Hair follicle dermal papilla cell (primary cell): ENCODE data around the gene VSX2. TPM values are rescaled to one million over a fixed set of nuclear protein-coding genes. Genes with fewer than 3 reads are reported as not detected.

Experiments
- small RNA-seq: library from RNA; depleted of rRNA; stranded (forward); fragments of <200 nt; gene quantifications from one replicate; pipeline ENCODE3, GENCODE V24; 2012
- total RNA-seq: library from RNA; depleted of rRNA; stranded (reverse); fragments of >200 nt; gene quantifications from 2 replicates; pipeline ENCODE4 v1.2.3, GENCODE V29; 2012

Gene VSX2
- not detected in 2 replicates for total RNA-seq

GRCh38 chr14:74238974-74239847 is at the start of gene VSX2:
Gene VSX2, plus strand, starts transcription at chr14:74239449. Its CDS starts 113 bp downstream, at chr14:74239562.

GRCh38 chr14:74302634-74303569 is 63.7 kb downstream of the VSX2 start, which contains the start of gene ABCD4:
Gene ABCD4, minus strand, starts transcription at chr14:74302934. Its CDS starts 22 bp downstream, at chr14:74302912.

Small RNAs within 50 kb of the gene (small RNA-seq; reads per million reads assigned to genes)
- gene AC006349.1 = not detected

Other genes starting within 250 kb of the VSX2 start
- 9.4 and 11.0 TPM in 2 replicates for gene ENTPD5, start 220.2 kb upstream of the VSX2 start, total RNA-seq
- 9.4 and 14.0 TPM in 2 replicates for gene BBOF1, start 220.1 kb upstream of the VSX2 start, total RNA-seq
- 29.5 and 31.3 TPM in 2 replicates for gene ALDH6A1, start 155.0 kb upstream of the VSX2 start, total RNA-seq
- 4.7 and 9.4 TPM in 2 replicates for gene LIN52, start 154.5 kb upstream of the VSX2 start, total RNA-seq
- gene ABCD4, start 63.5 kb downstream of the VSX2 start, total RNA-seq = 31.3 and 36.8 TPM in 2 replicates
- gene VRTN, start 109.0 kb downstream of the VSX2 start, total RNA-seq = not detected in 2 replicates
- gene SYNDIG1L, start 186.8 kb downstream of the VSX2 start, total RNA-seq = not detected in 2 replicates